ENCODE data around the gene TIMM8B. TPM values are rescaled to one million over a fixed set of nuclear protein-coding genes. Genes with fewer than 3 reads are reported as not detected.

The TIMM8B gene, protein sequence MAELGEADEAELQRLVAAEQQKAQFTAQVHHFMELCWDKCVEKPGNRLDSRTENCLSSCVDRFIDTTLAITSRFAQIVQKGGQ
- polyA plus RNA-seq (121 and 139 TPM in 2 replicates), polyA minus RNA-seq (67.9 and 70.3 TPM in 2 replicates)

DNA sequence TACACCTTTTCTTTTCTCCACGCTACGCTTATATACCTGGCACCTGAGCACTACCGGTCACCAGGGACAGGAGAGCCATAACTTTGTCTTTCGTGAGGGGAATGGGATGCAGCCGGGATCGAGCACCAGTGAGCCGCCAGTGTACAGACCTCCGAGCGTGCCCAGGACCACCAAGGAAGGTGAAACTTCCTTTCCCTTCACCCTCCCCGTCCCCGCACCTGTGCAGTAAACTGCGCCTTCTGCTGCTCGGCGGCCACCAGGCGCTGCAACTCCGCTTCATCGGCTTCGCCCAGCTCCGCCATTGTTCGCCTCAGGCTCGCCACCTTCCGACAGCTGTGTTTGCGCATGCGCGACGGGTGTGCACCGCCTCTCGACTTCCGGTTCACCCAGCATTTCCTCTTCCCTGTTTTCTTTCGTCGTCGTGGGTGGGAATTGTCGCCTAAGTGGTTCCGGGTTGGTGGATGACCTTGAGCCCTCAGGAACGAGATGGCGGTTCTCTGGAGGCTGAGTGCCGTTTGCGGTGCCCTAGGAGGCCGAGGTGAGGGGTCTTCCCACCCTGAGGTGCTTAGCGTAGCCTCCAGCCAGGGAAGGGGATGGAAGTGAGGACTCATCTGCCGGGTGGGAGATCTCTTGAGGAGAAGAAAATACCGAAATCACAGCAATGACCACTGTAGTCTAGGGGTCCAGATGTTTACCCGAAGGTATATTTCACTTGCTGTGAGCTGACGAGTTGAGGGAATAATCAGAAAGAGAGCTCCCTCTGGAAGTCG lies at the start of gene TIMM8B, which contains the start of gene SDHD:
TSS of gene TIMM8B (minus strand) at position 335 of the 770 bp plus-strand sequence. CDS start at position 302, 33 bp downstream.
TSS of gene SDHD (plus strand) at position 452 of the 770 bp plus-strand sequence. CDS start at position 487, 35 bp downstream.
- Histone ChIP-seq H3K9me2 (ENCODE audit: insufficient read depth, low read length) (no peaks in the 10 kb centered on the region), H3K4me2 (ENCODE audit: low read length) (peak within 1 kb of the TSS; percentile 78), H3K9me3 (ENCODE audit: low read length) (no peaks in the 10 kb centered on the region), H3K79me2 (replicated peaks; ENCODE audit: insufficient read depth, low read length) (peaks cover 31% of the 10 kb centered on the region), H3K27me3 (ENCODE audit: insufficient read depth, low read depth, low read length) (no peaks in the 10 kb centered on the region), H3K36me3 (ENCODE audit: insufficient read depth, low read length) (peaks cover 12% of the 10 kb centered on the region), H3K9ac (ENCODE audit: low read length) (peak within 1 kb of the TSS; percentile 79), H2AFZ (ENCODE audit: low read depth, low read length) (peak within 1 kb of the TSS; percentile 86), H3K27ac (ENCODE audit: low read length) (peak within 1 kb of the TSS; percentile 70), H3K4me3 (ENCODE audit: low read length) (peak within 1 kb of the TSS; percentile 79), H3F3A (ENCODE audit: insufficient read depth, low read length, poor library complexity, severe bottlenecking) (no peaks in the 10 kb centered on the region), H4K20me1 (ENCODE audit: insufficient read depth) (no peaks in the 10 kb centered on the region)
- TF ChIP-seq MXI1 (conservative IDR thresholded peaks at IDR 0.05; ENCODE audit: poor library complexity, severe bottlenecking) = peak; percentile 81
- no peak for TF ChIP-seq EZH2 (IDR thresholded peaks at IDR 0.05; ENCODE audit: borderline replicate concordance, insufficient read depth, low read length, poor library complexity, severe bottlenecking)
- TF ChIP-seq, protein P1, sequence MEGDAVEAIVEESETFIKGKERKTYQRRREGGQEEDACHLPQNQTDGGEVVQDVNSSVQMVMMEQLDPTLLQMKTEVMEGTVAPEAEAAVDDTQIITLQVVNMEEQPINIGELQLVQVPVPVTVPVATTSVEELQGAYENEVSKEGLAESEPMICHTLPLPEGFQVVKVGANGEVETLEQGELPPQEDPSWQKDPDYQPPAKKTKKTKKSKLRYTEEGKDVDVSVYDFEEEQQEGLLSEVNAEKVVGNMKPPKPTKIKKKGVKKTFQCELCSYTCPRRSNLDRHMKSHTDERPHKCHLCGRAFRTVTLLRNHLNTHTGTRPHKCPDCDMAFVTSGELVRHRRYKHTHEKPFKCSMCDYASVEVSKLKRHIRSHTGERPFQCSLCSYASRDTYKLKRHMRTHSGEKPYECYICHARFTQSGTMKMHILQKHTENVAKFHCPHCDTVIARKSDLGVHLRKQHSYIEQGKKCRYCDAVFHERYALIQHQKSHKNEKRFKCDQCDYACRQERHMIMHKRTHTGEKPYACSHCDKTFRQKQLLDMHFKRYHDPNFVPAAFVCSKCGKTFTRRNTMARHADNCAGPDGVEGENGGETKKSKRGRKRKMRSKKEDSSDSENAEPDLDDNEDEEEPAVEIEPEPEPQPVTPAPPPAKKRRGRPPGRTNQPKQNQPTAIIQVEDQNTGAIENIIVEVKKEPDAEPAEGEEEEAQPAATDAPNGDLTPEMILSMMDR (IDR thresholded peaks at IDR 0.05; ENCODE audit: poor library complexity, severe bottlenecking) = peak; percentile 67
- peak; percentile 45 for TF ChIP-seq RAD21 (conservative IDR thresholded peaks at IDR 0.05)
- peak; percentile 34 for TF ChIP-seq EP300 (conservative IDR thresholded peaks at IDR 0.05; ENCODE audit: poor library complexity, severe bottlenecking)
- TF ChIP-seq POLR2AphosphoS5 (IDR thresholded peaks at IDR 0.05) = peak; percentile 98
- TF ChIP-seq, protein P2, sequence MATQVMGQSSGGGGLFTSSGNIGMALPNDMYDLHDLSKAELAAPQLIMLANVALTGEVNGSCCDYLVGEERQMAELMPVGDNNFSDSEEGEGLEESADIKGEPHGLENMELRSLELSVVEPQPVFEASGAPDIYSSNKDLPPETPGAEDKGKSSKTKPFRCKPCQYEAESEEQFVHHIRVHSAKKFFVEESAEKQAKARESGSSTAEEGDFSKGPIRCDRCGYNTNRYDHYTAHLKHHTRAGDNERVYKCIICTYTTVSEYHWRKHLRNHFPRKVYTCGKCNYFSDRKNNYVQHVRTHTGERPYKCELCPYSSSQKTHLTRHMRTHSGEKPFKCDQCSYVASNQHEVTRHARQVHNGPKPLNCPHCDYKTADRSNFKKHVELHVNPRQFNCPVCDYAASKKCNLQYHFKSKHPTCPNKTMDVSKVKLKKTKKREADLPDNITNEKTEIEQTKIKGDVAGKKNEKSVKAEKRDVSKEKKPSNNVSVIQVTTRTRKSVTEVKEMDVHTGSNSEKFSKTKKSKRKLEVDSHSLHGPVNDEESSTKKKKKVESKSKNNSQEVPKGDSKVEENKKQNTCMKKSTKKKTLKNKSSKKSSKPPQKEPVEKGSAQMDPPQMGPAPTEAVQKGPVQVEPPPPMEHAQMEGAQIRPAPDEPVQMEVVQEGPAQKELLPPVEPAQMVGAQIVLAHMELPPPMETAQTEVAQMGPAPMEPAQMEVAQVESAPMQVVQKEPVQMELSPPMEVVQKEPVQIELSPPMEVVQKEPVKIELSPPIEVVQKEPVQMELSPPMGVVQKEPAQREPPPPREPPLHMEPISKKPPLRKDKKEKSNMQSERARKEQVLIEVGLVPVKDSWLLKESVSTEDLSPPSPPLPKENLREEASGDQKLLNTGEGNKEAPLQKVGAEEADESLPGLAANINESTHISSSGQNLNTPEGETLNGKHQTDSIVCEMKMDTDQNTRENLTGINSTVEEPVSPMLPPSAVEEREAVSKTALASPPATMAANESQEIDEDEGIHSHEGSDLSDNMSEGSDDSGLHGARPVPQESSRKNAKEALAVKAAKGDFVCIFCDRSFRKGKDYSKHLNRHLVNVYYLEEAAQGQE (IDR thresholded peaks at IDR 0.05; ENCODE audit: borderline replicate concordance) = peak; percentile 91
- TF ChIP-seq SMC3 (conservative IDR thresholded peaks at IDR 0.05; ENCODE audit: poor library complexity) = peak; percentile 65
- peak; percentile 87 for TF ChIP-seq TAF1 (IDR thresholded peaks at IDR 0.05; ENCODE audit: low read depth)

DNA sequence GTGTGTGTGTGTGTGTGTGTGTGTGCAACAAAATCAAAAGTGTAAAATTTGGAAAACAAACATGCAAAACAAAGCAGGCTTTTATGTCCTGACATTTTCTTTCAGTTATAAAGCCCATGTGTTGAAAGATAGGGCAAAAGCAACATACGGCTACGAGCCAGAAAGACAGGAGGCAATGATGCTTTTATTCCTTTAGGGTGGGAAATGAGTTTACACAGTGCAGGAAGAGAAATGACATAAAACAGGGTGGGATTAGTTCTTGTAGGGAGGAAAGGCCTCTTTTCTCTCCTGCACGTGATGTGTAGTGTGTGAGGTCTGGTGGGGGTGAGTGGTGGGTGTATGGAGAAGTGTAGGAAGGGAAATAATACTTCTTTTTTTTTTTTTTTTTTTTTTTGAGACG lies 47.9 kb upstream of the TIMM8B start:
- no peak overlapping the region for H3K4me2 ChIP-seq (ENCODE audit: low read length)

More for the DNA sequence above, 47.9 kb upstream of the TIMM8B start:
- Histone ChIP-seq H3K79me2 (replicated peaks; ENCODE audit: insufficient read depth, low read length) (no peaks in the 10 kb centered on the region), H3K9me3 (ENCODE audit: low read length) (no peaks in the 10 kb centered on the region), H3K27ac (ENCODE audit: low read length) (no peak overlapping the region), H3K9me2 (ENCODE audit: insufficient read depth, low read length) (no peaks in the 10 kb centered on the region), H4K20me1 (ENCODE audit: insufficient read depth) (no peaks in the 10 kb centered on the region), H3K36me3 (ENCODE audit: insufficient read depth, low read length) (no peaks in the 10 kb centered on the region), H3K4me3 (ENCODE audit: low read length) (no peak overlapping the region), H2AFZ (ENCODE audit: low read depth, low read length) (no peak overlapping the region), H3K27me3 (ENCODE audit: insufficient read depth, low read depth, low read length) (no peaks in the 10 kb centered on the region), H3K9ac (ENCODE audit: low read length) (no peak overlapping the region), H3F3A (ENCODE audit: insufficient read depth, low read length, poor library complexity, severe bottlenecking) (no peaks in the 10 kb centered on the region)
- TF ChIP-seq POLR2AphosphoS5 (IDR thresholded peaks at IDR 0.05) (no peak), SMC3 (conservative IDR thresholded peaks at IDR 0.05; ENCODE audit: poor library complexity) (no peak), RAD21 (conservative IDR thresholded peaks at IDR 0.05) (no peak)
- TF ChIP-seq, protein P2 (IDR thresholded peaks at IDR 0.05; ENCODE audit: borderline replicate concordance) = no peak
- TF ChIP-seq, protein P1 (IDR thresholded peaks at IDR 0.05; ENCODE audit: poor library complexity, severe bottlenecking) = no peak
